ENCODE data around the gene STAMBPL1.
"Not testable (repeated sequence)": the region's sequence is repeated elsewhere in the genome, so short reads cannot be mapped to it uniquely, and the experiment has no call there.

Gene STAMBPL1

GRCh38 chr10:88853155-88853881 lies 26.7 kb upstream of the STAMBPL1 start:
- intact Hi-C loops (cut with DNase I): no loop called here
- DNase-seq: no peak

GRCh38 chr10:88854684-88855083 lies 25.4 kb upstream of the STAMBPL1 start:
- DNase-seq: peak in 1 of 10 donors; percentile 39
- intact Hi-C loops (cut with DNase I): no loop called here

- intact Hi-C loops (cut with DNase I): no loop called here
Observed at GRCh38 chr10:88857831-88858230, 22.2 kb upstream of the STAMBPL1 start.

GRCh38 chr10:88858491-88858890 lies 21.6 kb upstream of the STAMBPL1 start:
- DNase-seq: no peak
- intact Hi-C loops (cut with DNase I): no loop called here

More at GRCh38 chr10:88857831-88858230, 22.2 kb upstream of the STAMBPL1 start:
- no peak for DNase-seq

GRCh38 chr10:88861036-88861435 lies 19.0 kb upstream of the STAMBPL1 start:
- intact Hi-C loops (cut with DNase I): no loop called here

GRCh38 chr10:88865281-88865876 lies 14.7 kb upstream of the STAMBPL1 start:
- no peak for DNase-seq
- intact Hi-C loops (cut with DNase I): no loop called here

More at GRCh38 chr10:88861036-88861435, 19.0 kb upstream of the STAMBPL1 start:
- no peak for DNase-seq

- no peak for DNase-seq
- intact Hi-C loops (cut with DNase I): no loop called here
Observed at GRCh38 chr10:88866454-88866853, 13.6 kb upstream of the STAMBPL1 start.

- intact Hi-C loops (cut with DNase I): no loop called here
- DNase-seq: no peak
Observed at GRCh38 chr10:88870089-88870488, 10.0 kb upstream of the STAMBPL1 start.

- intact Hi-C loops (cut with DNase I): no loop called here
- no peak for DNase-seq
Observed at GRCh38 chr10:88873757-88874156, 6.3 kb upstream of the STAMBPL1 start.

GRCh38 chr10:88874281-88874680 lies 5.8 kb upstream of the STAMBPL1 start:
- no peak for DNase-seq
- intact Hi-C loops (cut with DNase I): no loop called here

- DNase-seq: no peak
- intact Hi-C loops (cut with DNase I): no loop called here
Observed at GRCh38 chr10:88875081-88875480, 5.0 kb upstream of the STAMBPL1 start.

GRCh38 chr10:88877298-88877697 lies 2.7 kb upstream of the STAMBPL1 start:
- intact Hi-C loops (cut with DNase I): no loop called here
- no peak for DNase-seq

- intact Hi-C loops (cut with DNase I): no loop called here
Observed at GRCh38 chr10:88880282-88881076, 434 bp downstream of the STAMBPL1 start.

GRCh38 chr10:88881320-88881719 lies 1.3 kb downstream of the STAMBPL1 start:
- intact Hi-C loops (cut with DNase I): no loop called here

More at GRCh38 chr10:88880282-88881076, 434 bp downstream of the STAMBPL1 start:
- DNase-seq: peak; percentile 37 to 96 (median 71)

GRCh38 chr10:88881922-88882645 lies 2.0 kb downstream of the STAMBPL1 start:
- intact Hi-C loops (cut with DNase I): no loop called here
- DNase-seq: no peak

More at GRCh38 chr10:88881320-88881719, 1.3 kb downstream of the STAMBPL1 start:
- no peak for DNase-seq

GRCh38 chr10:88882646-88883447 lies 2.8 kb downstream of the STAMBPL1 start:
- DNase-seq; intact Hi-C loops (cut with DNase I): not testable (repeated sequence)

- intact Hi-C loops (cut with DNase I): no loop called here
Observed at GRCh38 chr10:88883448-88883809, 3.4 kb downstream of the STAMBPL1 start.

GRCh38 chr10:88886557-88886956 lies 6.5 kb downstream of the STAMBPL1 start:
- intact Hi-C loops (cut with DNase I): no loop called here

More at GRCh38 chr10:88883448-88883809, 3.4 kb downstream of the STAMBPL1 start:
- no peak for DNase-seq

GRCh38 chr10:88888810-88889445 lies 8.9 kb downstream of the STAMBPL1 start:
- intact Hi-C loops (cut with DNase I): no loop called here
- DNase-seq: no peak

More at GRCh38 chr10:88886557-88886956, 6.5 kb downstream of the STAMBPL1 start:
- DNase-seq: no peak

Data from posterior cingulate gyrus (tissue), 11 donors.